GF-D8 (cell line): ENCODE measurements around the gene EPHA1.

Source experiments
- DNase-seq: peaks from one replicate; lab custom pipeline; 2025; lab: John Stamatoyannopoulos, UW

Gene EPHA1

GRCh38 chr7:143388491-143389101, 20.1 kb downstream of the EPHA1 start:
- DNase-seq = no peak

GRCh38 chr7:143388051-143388450, 20.6 kb downstream of the EPHA1 start:
- DNase-seq = no peak

- no peak for DNase-seq
Measured at GRCh38 chr7:143387156-143387975, 21.3 kb downstream of the EPHA1 start.

GRCh38 chr7:143385891-143386781, 22.5 kb downstream of the EPHA1 start:
- DNase-seq = peak; percentile 63

GRCh38 chr7:143384661-143385631, 23.7 kb downstream of the EPHA1 start:
- DNase-seq = peak; percentile 76

- DNase-seq = no peak
Measured at GRCh38 chr7:143384148-143384547, 24.5 kb downstream of the EPHA1 start.

- no peak for DNase-seq
Measured at GRCh38 chr7:143383642-143383957, 25.1 kb downstream of the EPHA1 start.

- DNase-seq = no peak
Measured at GRCh38 chr7:143382791-143383641, 25.6 kb downstream of the EPHA1 start.

- no peak for DNase-seq
Measured at GRCh38 chr7:143382126-143382790, 26.4 kb downstream of the EPHA1 start.

- DNase-seq = no peak
Measured at GRCh38 chr7:143381427-143382125, 27.1 kb downstream of the EPHA1 start.

GRCh38 chr7:143380646-143381426, 27.8 kb downstream of the EPHA1 start, which contains the start of gene ZYX:
Gene ZYX (plus strand): TSS chr7:143381345. CDS start chr7:143381572, 227 bp downstream.
- DNase-seq = peak; percentile 83

GRCh38 chr7:143380260-143380645, 28.4 kb downstream of the EPHA1 start:
- DNase-seq = peak; percentile 83

- DNase-seq = peak; percentile 19
Measured at GRCh38 chr7:143379611-143380259, 28.9 kb downstream of the EPHA1 start.

- peak; percentile 33 for DNase-seq
Measured at GRCh38 chr7:143376396-143376795, 32.3 kb downstream of the EPHA1 start.

GRCh38 chr7:143375298-143376034, 33.2 kb downstream of the EPHA1 start:
- peak; percentile 94 for DNase-seq

GRCh38 chr7:143374561-143374960, 34.1 kb downstream of the EPHA1 start:
- peak; percentile 73 for DNase-seq

- peak; percentile 5 for DNase-seq
Measured at GRCh38 chr7:143373255-143373794, 35.3 kb downstream of the EPHA1 start.
